ENCODE results near the gene KIF26B.
A peak's percentile ranks its signal among the peaks of the same experiment; 100 is the strongest.

KIF26B gene

DNA sequence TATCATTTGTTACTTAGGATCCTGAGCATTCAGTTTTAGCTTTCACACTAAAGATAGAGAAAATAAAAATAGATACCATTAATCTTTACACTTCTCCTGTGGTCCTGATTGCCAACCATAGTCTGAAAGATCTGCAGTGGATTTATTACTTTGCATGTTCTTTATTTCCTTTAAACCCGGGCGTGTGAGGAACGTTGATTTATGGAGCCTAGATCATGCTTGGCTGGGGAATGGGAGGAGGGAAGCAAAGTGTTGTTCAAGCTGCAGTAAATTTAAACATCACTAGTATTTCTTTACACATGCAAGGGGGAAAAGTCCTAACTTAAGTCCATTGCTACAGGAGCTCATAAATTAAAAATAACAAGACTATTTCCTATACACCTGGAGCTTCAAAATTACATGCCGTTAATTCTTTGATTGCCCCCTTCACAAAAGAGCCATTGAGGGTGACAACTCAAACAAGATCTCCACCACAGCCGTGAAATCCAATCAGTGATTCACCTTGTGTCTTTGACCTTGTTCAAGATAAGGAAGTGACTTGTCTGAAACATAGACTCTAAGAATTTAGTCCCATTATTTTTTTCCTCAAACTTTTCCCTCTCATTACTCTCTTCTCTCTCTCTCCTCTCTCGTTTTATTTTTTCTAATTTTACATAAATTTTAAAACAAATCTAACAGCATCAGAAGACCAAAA is 282.7 kb downstream of the KIF26B start:
- DNase-seq: no peak

DNA sequence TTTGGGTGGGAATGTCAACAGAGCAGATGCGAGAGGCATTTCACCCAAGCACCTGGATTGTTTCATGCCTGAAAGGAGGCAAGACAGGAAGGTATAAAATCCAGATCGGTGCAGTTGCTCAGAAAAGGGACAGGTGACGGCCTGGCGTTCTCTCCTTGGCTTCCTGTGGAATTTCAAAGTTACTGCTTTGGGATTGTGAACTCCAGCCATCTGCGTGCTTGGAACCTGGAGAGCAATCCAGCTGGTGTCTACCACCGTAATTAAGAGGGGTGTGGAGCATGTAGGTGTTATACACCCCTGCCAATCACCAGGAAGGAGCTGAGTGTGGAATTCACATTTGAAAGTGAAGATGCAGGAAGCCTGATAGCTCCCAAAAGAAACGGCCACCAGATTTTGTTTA is 286.1 kb downstream of the KIF26B start:
- DNase-seq: no peak

DNA sequence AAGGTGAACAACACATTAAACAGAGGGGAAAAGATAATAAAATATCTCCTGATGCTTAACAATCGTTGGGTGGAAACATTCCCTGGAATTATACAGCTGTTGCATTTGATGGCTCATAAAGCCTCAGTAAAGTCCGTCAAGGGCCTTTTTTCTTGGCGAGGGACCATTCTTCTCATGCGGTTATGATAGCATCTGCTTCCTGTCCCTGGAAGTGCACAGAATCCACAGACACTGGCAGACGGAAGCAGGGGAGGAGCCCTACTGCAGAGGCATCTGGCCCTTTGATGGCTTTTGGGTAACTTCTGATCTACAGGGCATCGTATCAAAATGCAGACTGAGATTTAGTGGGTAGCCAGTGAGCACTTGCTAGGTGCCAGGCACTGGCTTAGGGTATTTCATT is 286.9 kb downstream of the KIF26B start:
- DNase-seq: no peak

DNA sequence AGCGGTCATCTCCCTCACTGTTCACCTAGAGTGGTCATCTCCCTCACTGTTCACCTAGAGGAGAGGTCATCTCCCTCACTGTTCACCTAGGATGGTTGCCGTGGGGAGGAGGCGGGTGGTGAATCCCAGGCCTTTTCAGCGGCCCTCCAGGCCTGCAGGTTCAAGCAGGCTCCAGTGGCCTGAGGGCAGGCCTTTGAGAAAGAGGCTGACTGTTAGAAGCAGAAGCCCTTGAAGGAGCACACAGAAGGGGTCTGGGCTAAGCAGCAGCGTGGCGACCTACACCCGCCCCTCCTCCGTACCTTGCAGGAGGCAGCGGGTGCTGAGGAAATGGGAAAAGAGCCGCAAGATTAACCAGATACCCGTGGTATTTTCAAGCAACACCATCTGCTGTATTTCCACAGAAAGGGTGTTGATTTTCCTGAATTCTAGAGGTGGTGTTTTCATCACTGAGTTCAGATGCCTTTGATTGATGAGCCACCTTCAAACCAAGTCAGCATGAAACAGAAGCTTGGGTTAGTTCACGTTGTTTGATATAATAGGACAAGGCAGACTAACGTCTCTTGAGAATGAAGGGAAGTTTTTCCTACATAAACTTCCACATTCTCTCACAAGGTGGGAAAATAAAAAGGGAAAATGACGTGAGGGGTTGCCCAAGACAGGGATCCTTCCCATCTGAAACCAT is 289.5 kb downstream of the KIF26B start:
- DNase-seq: no peak

DNA sequence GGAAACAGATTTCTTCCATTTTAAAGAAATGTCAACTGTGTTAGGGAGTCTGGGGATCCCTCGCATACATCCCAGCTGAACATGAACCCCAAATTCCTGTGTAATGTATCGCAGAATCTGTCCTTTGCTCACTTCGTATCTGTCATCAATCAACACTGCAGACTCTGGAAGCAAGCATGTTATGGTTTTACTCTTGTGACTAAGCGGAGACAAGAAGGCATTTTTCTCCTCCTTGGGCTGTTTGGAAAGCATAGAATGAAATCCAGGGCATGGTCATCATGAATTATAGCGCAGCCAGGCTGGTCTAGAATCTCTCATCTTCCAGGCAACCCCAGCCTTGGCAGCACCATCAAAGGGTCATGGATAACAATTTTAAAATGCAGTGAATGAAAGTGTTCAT is 290.2 kb downstream of the KIF26B start:
- no peak for DNase-seq

DNA sequence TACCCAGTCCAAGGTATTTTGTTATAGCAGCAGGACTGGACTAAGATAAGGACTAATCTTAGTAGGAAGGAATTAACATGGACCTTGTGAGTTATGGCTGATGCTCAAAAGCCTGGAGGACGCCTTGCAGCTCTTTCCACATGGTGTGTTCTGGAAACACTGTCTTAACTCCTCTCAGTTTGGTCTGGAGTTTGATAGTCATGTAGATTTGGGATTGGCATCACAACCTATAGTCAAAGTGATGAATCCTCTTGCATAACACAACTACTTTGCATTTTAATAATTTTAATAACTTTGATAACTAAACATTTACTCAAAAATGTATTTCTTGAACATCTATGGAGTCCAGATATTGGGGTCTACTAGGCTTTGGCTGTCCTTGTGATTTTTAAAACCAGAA is 293.7 kb downstream of the KIF26B start:
- no peak for DNase-seq

DNA sequence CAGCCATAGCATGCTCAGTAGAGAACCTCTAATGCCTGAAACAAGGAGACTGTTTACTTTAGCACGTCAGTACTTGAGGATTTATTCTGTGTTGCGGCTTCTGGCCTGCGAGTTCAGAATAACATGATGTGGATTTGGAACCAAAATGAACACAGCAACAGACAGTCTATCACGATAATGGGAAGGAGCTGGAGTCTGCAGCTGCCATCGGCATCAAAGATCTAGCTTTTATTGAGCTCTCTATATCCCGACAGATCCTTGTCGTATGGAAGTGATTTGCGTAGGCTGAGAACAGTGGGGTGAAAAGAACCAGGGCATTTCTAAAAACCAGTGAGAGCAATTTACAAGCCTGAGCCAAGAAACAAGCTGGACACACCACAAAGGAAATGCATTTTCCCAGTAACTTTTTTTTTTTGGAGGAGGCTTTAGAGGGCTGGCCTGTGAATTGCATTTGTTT is 294.2 kb downstream of the KIF26B start:
- peak; percentile 30 for DNase-seq

DNA sequence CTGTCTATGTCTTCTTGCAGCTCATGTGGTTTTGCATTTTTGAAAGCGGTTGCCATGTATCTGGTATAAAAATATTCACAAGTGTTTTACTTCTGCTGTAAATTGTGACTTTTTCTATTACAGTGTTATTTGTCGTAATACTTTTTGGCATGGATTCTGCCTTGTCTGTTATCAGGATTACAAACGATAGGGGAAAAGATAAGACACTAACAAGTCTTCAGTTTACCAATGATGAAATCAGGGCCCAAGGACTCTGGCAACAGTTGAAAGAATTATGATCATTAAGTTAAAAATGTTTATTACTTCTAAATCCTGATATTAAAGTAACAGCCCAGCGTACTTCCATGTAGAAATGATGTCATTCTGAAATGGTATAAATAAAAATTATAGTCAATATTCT is 298.8 kb downstream of the KIF26B start:
- no peak for DNase-seq

DNA sequence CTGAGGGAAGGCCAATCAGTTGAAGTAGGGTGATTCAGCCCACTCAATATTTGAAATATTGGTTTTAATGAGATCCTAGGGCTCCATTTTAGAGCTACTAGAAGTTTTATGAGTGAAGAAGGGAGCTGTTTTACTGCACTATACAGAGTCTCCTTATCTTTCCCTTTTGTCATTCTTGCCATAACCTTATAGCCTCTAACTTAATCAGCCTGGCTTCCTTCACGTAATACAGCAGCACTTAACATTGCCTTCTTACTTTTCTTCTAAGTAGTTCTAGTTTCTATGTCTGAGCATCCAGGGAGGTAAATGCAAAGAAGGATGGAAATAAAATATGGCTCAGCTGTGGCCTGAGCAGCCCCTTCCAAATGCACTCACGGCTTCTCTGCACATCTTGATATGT is 299.3 kb downstream of the KIF26B start:
- DNase-seq: no peak

DNA sequence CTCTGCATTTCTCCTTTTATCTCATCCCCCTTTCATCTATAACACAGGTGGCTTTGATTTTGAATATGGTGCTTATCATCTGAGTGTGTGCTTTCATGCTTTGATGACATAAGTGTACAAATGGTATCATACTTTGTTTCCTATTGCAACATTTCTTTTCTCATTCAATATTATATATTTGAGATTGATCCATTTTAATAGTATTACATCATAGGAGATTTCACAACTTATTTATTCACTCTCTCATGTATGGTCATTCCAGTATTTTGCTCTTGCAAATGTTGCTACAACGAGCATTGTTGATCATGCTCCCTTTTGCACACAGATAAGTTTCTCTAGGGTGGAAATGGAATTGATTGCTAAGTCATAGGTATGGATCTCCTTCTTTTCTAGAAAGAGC is 302.8 kb downstream of the KIF26B start:
- DNase-seq: no peak

DNA sequence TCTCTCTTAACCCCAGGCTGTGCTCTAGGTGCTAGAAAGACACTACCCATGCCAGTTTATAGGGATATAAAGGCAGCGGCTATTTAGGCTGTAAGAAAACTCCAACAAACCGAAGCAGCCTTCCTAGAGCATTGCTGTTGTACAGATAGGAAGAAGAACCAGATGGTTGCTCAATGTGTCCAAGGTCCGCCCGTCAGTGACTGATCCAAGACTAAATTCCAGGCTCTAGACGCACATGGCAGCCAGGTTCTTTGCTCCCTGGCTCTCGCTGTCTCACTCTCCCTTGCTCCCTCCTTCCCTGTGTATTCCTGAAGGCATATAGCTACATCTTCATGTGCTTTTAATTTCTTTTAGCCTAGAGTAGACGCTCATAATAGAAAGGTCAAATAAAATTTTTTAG is 303.4 kb downstream of the KIF26B start:
- no peak for DNase-seq

DNA sequence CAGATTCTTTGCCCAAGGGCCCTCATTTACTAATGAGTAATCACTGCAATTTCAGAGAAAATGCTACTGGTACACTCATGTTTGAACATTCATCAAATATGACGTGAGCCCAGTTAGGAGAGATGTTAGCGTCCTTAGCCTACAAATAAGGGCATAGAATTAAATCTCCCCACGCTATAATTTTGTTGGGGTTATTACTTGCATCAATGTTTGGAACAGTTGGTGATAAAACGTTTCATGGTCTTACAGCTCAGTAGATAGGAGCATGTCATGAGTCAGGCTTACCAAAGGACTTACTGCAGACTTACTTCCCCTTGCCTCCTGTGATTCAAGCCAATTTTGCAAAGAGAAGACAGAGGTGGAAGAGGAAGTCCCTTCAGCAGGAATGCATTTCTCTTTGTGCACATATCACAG is 304.0 kb downstream of the KIF26B start:
- no peak for DNase-seq

DNA sequence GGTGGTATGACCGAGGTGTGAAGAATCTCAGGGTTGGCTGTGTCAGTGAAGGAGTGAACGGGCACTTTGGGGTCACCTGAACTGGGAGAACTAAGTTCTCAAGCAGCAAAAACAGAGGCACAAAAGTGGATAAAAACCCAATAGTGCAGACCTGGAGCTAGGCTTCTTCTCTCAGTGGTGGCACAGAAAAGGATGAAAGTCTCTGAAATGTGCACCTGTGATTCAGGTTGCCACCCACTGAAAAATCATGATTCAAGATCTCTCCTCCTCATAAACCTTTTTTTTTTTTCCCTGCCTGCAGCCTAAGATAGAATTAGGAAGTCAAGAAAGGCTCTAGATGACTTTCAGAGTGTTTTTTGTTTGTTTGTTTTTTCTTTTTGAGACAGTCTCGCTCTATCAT is 304.8 kb downstream of the KIF26B start:
- DNase-seq: no peak

DNA sequence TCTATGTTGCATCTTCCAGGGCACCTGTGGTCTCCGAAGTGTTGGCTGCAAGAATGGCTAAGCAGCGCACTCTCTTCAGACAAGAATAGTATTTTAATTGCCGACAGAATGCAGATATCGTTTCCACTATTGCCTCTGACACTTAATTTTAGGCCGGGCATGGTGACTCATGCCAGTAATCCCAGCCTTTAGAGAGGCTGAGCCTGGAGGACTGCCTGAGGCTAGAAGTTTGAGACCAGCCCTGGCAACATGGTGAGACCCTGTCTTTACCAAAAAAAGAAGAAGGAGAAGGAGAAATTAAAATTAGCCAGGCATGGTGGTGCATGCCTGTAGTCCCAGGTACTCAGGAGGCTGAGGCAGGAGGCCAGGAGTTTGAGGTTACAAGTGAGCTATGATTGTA is 306.9 kb downstream of the KIF26B start:
- DNase-seq: no peak

DNA sequence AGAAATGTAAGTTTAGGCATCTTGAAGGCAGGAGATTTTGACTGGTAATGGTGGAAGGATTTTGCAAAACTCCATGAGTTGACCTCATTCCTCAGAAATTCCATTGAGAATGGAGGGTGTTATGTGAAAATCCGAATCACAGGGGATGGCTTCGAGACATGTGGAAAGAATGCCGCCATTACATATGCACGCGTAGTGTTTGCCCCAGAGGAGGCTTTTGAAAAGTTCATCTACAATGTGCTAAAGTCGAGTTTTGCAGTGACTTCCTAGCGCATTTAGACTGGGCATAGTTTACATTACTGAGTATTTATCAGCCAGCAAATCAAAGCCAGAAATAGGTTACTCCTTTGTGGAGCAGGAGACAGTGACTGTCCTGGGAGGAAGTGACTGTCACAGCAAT is 307.4 kb downstream of the KIF26B start:
- no peak for DNase-seq

DNA sequence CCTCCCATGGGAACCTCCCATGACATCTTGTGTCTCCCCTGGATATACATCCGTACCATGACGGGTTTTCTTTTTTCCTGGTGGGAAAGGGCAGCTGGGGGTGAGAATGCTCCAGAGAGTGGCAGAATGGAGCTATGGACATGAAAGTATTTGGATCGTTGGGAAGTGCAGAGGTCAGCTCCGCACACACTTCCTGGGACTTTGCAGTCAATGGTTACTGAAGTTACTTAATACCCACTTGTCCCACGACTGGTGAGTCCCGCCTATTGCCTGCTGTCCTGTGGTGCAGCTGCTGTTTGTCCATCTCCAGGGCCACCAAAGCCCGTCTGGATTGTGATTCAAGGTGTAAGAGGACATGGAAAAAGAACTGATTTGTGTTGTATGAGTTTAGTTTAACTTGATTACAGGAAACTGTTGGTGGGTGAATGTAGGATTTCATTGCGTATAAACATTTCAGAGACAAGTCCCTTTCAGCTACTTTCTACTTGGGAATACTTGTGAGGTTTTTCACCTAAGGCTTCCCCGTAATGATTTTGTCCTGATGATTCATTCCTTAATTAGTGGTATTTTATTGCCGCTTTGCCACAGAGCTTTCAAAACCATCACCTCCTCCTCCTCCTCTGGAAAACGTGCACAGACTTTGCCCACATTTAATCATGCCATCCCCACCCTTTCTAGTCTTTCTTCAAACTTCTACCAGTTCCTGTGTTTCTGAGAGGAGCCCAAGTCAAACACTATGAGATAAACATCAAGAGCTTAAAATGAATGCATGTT is 308.8 kb downstream of the KIF26B start:
- no peak for DNase-seq

DNA sequence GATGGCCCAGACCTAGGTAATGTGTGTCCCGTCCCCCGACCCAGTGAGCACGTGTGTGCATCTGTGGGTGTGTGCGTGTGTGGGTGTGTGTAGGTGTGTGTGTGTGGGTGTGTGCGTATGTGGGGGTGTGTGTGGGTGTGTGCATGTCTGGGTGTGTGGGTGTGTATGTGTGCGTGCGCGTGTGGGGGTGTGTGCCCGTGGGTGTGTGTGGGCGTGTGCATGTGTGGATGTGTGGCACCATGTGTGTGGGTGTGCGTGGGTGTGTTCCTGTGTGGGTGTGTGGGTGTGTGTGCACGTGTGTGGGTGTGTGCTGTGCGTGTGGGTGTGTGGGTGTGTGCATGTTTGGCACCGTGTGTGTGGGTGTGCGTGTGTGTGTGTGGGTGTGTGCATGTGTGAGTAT is 309.5 kb downstream of the KIF26B start:
- no peak for DNase-seq

DNA sequence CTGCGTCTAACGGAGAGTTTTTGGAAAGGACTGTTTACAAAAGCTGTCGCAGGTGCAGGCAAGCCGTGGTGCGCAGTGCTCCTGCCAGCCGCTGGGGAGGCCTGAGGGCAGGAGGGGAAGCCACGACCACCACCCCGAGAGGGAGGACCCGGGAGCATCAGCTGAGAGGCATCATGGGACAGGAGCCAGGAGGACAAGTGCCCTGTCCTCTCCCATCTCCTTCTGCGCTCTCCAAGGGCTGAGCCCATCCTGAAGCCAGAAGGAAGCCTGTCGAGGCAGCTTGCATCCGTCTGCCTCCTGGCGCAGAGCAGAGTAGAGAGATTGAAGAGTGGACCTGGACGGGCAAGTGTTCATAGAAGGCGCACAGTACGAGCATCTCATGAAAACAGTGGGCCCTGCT is 310.9 kb downstream of the KIF26B start:
- no peak for DNase-seq

DNA sequence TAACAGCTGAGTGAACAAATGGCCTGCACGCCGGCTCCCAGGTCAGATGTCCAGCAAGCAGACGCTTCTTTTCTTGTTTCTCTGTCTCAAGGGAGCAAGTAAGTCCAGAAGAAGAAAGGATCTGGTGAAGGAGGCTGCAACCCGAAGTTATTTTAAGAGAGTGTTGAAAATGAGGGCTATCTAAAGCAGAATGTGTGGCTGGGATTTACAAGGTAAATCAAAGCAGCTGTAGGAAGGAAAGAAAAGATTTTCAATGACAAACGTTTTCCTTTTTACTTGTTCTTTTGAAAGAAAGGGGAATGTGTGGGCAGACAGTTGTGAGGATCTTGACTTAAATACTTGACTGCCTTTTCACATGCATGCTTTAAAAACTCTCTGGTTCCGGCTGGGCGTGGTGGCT is 311.5 kb downstream of the KIF26B start:
- no peak for DNase-seq

DNA sequence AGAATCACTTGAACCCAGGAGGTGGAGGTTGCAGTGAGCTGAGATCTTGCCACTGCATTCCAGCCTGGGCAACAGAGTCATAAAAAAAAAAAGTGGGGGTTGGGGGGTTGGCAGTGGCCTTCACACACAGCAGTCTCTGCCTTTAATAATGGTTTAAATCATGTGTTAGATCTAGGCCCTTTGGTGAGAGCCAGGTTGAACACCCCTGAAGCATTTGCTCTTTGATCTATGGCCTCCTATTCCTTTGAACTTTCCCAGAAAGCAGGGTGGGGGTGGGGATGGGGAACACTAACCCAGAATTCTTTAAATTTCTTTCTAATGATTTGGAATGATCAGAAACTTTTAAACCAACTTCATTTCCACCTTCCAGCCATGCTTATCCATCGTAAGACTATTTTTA is 313.0 kb downstream of the KIF26B start:
- no peak for DNase-seq

DNA sequence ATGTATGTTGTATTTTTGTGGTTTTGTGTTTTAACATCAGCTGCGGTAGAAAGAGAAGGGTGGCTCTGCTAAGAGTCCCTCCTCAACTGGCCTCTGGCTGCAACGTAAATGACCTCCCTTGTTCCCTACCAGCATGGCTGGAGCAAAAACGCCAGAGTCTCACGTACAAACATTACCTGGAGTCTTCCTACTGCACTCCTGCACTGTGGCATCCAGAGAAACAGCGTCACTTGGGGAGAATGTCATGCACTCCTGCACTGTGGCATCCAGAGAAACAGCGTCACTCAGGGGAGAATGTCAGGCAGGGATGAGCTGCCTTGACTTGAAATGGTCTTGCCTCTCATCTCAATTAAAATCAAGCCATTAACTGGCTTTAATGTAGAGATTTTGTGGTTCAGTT is 314.2 kb downstream of the KIF26B start:
- no peak for DNase-seq

DNA sequence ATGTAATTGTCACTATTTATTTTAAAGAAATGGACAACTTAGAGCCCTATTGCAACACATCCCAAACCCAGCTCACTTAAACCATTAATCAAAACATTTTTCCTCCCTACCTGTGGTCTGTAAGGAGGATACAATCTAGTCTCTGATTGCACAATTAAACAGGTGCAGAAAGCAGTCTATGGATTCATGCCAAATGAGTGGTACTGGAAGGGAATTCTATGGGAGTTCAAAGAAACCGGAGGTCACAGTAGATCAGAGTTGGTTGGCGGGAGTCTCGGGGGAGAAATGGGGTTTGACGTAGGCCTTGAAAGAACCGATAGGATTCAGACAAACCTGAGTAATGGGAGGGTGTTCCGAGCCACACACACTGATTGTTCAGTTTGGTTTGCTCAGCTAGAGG is 314.9 kb downstream of the KIF26B start:
- DNase-seq: peak; percentile 30

DNA sequence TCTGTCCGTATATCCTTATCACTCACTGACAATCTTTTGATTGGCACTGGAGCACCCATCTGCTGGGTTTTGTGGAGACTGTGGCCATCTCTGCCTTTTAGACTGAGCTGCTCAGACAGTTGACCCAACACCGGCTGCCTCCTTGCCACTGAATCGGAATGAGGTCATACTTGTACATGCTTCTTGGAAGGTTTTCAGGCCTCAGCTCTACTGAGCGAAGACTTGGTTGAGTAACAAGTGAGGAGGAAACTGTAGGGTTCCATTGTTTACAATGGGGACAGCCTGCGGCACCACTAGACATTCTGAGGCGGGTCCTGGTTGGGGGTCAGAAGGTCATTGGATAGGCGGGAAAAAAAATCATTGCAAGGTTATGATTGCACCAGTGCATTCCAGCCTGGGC is 320.3 kb downstream of the KIF26B start:
- no peak for DNase-seq

DNA sequence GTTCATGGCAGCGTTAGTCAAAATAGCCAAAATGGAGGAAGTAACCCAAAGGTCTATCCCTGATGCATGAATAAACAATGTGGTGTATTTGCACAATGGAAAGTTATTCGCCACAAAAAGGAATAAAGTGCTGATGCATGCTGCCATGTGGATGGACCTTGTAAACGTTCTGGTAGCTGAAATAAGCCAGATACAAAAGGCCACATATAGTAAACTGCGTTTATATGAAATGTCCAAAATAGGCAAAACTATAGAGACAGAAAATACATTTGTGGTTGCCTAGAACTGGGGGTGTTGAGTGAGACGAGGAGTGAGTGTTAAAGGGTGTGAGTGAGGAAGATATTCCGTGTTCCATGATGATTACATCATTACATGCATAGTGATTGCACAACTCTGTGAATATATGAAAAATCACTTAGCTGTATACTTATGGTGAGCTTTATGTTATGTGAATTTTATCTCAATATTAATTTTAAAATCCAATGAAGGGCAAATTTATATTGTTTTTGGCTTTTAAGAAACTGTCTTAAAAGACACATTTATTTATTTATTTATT is 321.3 kb downstream of the KIF26B start:
- no peak for DNase-seq

Data from NCI-H510A treated with DMSO at 0.1 percent for 48 hours (cell line).